HAP-1 (cell line): ENCODE results near the gene CEMIP2.

ENCODE experiments used
- DNase-seq, 2 experiments: peaks; one replicate each; pipeline ENCODE4 v3.0.0-alpha.2; 2016 to 2020; ENCODE audit warnings: low spot score in 2 of 2
- H3K27me3 ChIP-seq: fragments of 250-450 bp; sonication (Bioruptor Pico); 2 replicates; pipeline ENCODE4 v1.5.1; 2020; ENCODE audit warnings: low read depth, mild to moderate bottlenecking, moderate library complexity
- H3K36me3 ChIP-seq: fragments of 250-450 bp; sonication (Bioruptor Pico); replicated peaks from 2 replicates; pipeline ENCODE4 v1.5.1; 2020; ENCODE audit warnings: mild to moderate bottlenecking
- H3K4me1 ChIP-seq: fragments of 250-450 bp; sonication (Bioruptor Pico); 2 replicates; pipeline ENCODE4 v1.5.1; 2020; ENCODE audit warnings: mild to moderate bottlenecking
- H3K4me3 ChIP-seq: fragments of 250-450 bp; sonication (Bioruptor Pico); 2 replicates; pipeline ENCODE4 v1.5.1; 2020; ENCODE audit warnings: mild to moderate bottlenecking, moderate library complexity
- H3K9me3 ChIP-seq: fragments of 250-450 bp; sonication (Bioruptor Pico); 2 replicates; pipeline ENCODE4 v1.5.1; 2020; ENCODE audit warnings: mild to moderate bottlenecking, moderate library complexity
- in situ Hi-C: fragments of 300-500 bp; cut with MboI; formaldehyde crosslinking; loops from 3 replicates; pipeline ENCODE4 v1.14.3; 2020; ENCODE audit warnings: low sequenced_read_pairs, inconsistent platforms, mixed read lengths

CEMIP2 gene

GRCh38 chr9:71767163-71767775 is 1.0 kb downstream of the CEMIP2 start:
- H3K36me3 ChIP-seq: no peaks in the 10 kb centered on the region
- peaks cover 46% of the 10 kb centered on the region for H3K4me1 ChIP-seq
- H3K4me3 ChIP-seq: peak overlapping the region; percentile 95
- in situ Hi-C loops: no loop called here
- no peaks in the 10 kb centered on the region for H3K9me3 ChIP-seq
- no peaks in the 10 kb centered on the region for H3K27me3 ChIP-seq
- no peak for DNase-seq

- in situ Hi-C loops: no loop called here
- H3K4me1 ChIP-seq: peaks cover 48% of the 10 kb centered on the region
These were observed 1.6 kb downstream of the CEMIP2 start for GRCh38 chr9:71766663-71767062.

GRCh38 chr9:71765693-71766092 is 2.6 kb downstream of the CEMIP2 start:
- in situ Hi-C loops: no loop called here
- Histone ChIP-seq H3K4me1 (peaks cover 57% of the 10 kb centered on the region), H3K4me3 (no peak overlapping the region), H3K9me3 (no peaks in the 10 kb centered on the region), H3K36me3 (no peaks in the 10 kb centered on the region), H3K27me3 (no peaks in the 10 kb centered on the region)
- DNase-seq: no peak

More at GRCh38 chr9:71766663-71767062, 1.6 kb downstream of the CEMIP2 start:
- H3K27me3 ChIP-seq: no peaks in the 10 kb centered on the region
- H3K4me3 ChIP-seq: peak overlapping the region; percentile 95
- no peaks in the 10 kb centered on the region for H3K36me3 ChIP-seq
- no peak for DNase-seq
- H3K9me3 ChIP-seq: no peaks in the 10 kb centered on the region

GRCh38 chr9:71764891-71765290 is 3.4 kb downstream of the CEMIP2 start:
- H3K9me3 ChIP-seq: no peaks in the 10 kb centered on the region
- H3K4me3 ChIP-seq: no peak overlapping the region
- H3K27me3 ChIP-seq: no peaks in the 10 kb centered on the region
- H3K36me3 ChIP-seq: no peaks in the 10 kb centered on the region
- in situ Hi-C loops: no loop called here
- H3K4me1 ChIP-seq: peaks cover 63% of the 10 kb centered on the region
- no peak for DNase-seq

- Histone ChIP-seq H3K4me3 (no peak overlapping the region), H3K27me3 (no peaks in the 10 kb centered on the region), H3K9me3 (no peaks in the 10 kb centered on the region), H3K36me3 (no peaks in the 10 kb centered on the region), H3K4me1 (peaks cover 60% of the 10 kb centered on the region)
- in situ Hi-C loops: no loop called here
- no peak for DNase-seq
These were observed 3.9 kb downstream of the CEMIP2 start for GRCh38 chr9:71764463-71764862.

GRCh38 chr9:71763832-71764231 is 4.5 kb downstream of the CEMIP2 start:
- H3K4me1 ChIP-seq: peaks cover 62% of the 10 kb centered on the region
- H3K27me3 ChIP-seq: no peaks in the 10 kb centered on the region
- no peaks in the 10 kb centered on the region for H3K9me3 ChIP-seq
- no peak overlapping the region for H3K4me3 ChIP-seq
- peak in 1 of 2 experiments; percentile 69 for DNase-seq
- in situ Hi-C loops: no loop called here
- H3K36me3 ChIP-seq: no peaks in the 10 kb centered on the region

GRCh38 chr9:71762900-71763653 is 5.2 kb downstream of the CEMIP2 start:
- Histone ChIP-seq H3K4me1 (peaks cover 70% of the 10 kb centered on the region), H3K27me3 (no peaks in the 10 kb centered on the region)
- in situ Hi-C loops: no loop called here

GRCh38 chr9:71761938-71762353 is 6.4 kb downstream of the CEMIP2 start:
- Histone ChIP-seq H3K36me3 (no peaks in the 10 kb centered on the region), H3K9me3 (no peaks in the 10 kb centered on the region), H3K4me1 (peaks cover 80% of the 10 kb centered on the region), H3K4me3 (no peak overlapping the region), H3K27me3 (no peaks in the 10 kb centered on the region)
- no peak for DNase-seq
- in situ Hi-C loops: no loop called here

More at GRCh38 chr9:71762900-71763653, 5.2 kb downstream of the CEMIP2 start:
- H3K9me3 ChIP-seq: no peaks in the 10 kb centered on the region
- H3K36me3 ChIP-seq: no peaks in the 10 kb centered on the region
- no peak overlapping the region for H3K4me3 ChIP-seq
- no peak for DNase-seq

- in situ Hi-C loops: no loop called here
- Histone ChIP-seq H3K4me1 (peaks cover 79% of the 10 kb centered on the region), H3K9me3 (no peaks in the 10 kb centered on the region), H3K27me3 (no peaks in the 10 kb centered on the region), H3K36me3 (no peaks in the 10 kb centered on the region), H3K4me3 (no peak overlapping the region)
- peak; percentile 59 to 66 for DNase-seq
These were observed 7.4 kb downstream of the CEMIP2 start for GRCh38 chr9:71760901-71761300.

- Histone ChIP-seq H3K9me3 (no peaks in the 10 kb centered on the region), H3K4me3 (no peak overlapping the region), H3K36me3 (no peaks in the 10 kb centered on the region), H3K27me3 (no peaks in the 10 kb centered on the region), H3K4me1 (peaks cover 69% of the 10 kb centered on the region)
- DNase-seq: peak; percentile 35 to 72
- in situ Hi-C loops: no loop called here
These were observed 9.5 kb downstream of the CEMIP2 start for GRCh38 chr9:71758785-71759184.

GRCh38 chr9:71758277-71758676 is 10.0 kb downstream of the CEMIP2 start:
- H3K27me3 ChIP-seq: no peaks in the 10 kb centered on the region
- H3K36me3 ChIP-seq: no peaks in the 10 kb centered on the region
- no peaks in the 10 kb centered on the region for H3K9me3 ChIP-seq
- in situ Hi-C loops: no loop called here
- no peak overlapping the region for H3K4me3 ChIP-seq
- peaks cover 69% of the 10 kb centered on the region for H3K4me1 ChIP-seq
- no peak for DNase-seq

- Histone ChIP-seq H3K36me3 (no peaks in the 10 kb centered on the region), H3K27me3 (no peaks in the 10 kb centered on the region), H3K4me3 (no peak overlapping the region), H3K4me1 (peaks cover 76% of the 10 kb centered on the region), H3K9me3 (no peaks in the 10 kb centered on the region)
- in situ Hi-C loops: no loop called here
- DNase-seq: peak; percentile 50 to 92
These were observed 11.6 kb downstream of the CEMIP2 start for GRCh38 chr9:71756753-71757152.

GRCh38 chr9:71755869-71756268 is 12.4 kb downstream of the CEMIP2 start:
- in situ Hi-C loops: no loop called here
- Histone ChIP-seq H3K4me3 (no peak overlapping the region), H3K27me3 (no peaks in the 10 kb centered on the region), H3K36me3 (no peaks in the 10 kb centered on the region), H3K9me3 (no peaks in the 10 kb centered on the region), H3K4me1 (peaks cover 69% of the 10 kb centered on the region)
- no peak for DNase-seq

- H3K4me3 ChIP-seq: no peak overlapping the region
- in situ Hi-C loops: no loop called here
- DNase-seq: no peak
- H3K27me3 ChIP-seq: no peaks in the 10 kb centered on the region
- peaks cover 62% of the 10 kb centered on the region for H3K4me1 ChIP-seq
- H3K36me3 ChIP-seq: no peaks in the 10 kb centered on the region
- H3K9me3 ChIP-seq: no peaks in the 10 kb centered on the region
These were observed 13.1 kb downstream of the CEMIP2 start for GRCh38 chr9:71755230-71755629.
